Esophagus mucosa (tissue), 1 donor: ENCODE data around the gene METTL26. TPM values are rescaled to one million over a fixed set of nuclear protein-coding genes. Genes with fewer than 3 reads are reported as not detected.

Experiments used
- ATAC-seq: fragments of 200-7000 bp; cut with Tn5 transposase; one replicate; pipeline ENCODE4 v1.9.1; 2020
- total RNA-seq: library from RNA; stranded (reverse); gene quantifications from one replicate; pipeline ENCODE4 v1.2.4, GENCODE V29; 2023
- donor health status: DM: yes; HTN: yes; CAD: no.

METTL26 gene
- total RNA-seq, 1 donor from 2014 or later, result 40.2 TPM

GRCh38 chr16:595094-595528, 41.0 kb downstream of the METTL26 start:
- ATAC-seq, result no peak

- no peak for ATAC-seq
Measured at GRCh38 chr16:593807-594206, 42.3 kb downstream of the METTL26 start.

- ATAC-seq, result peak; percentile 55
Measured at GRCh38 chr16:593406-593805, 42.7 kb downstream of the METTL26 start.

GRCh38 chr16:592518-593306, 43.4 kb downstream of the METTL26 start:
- ATAC-seq, result peak; percentile 28

GRCh38 chr16:591892-592517, 44.1 kb downstream of the METTL26 start:
- ATAC-seq, result no peak

- no peak for ATAC-seq
Measured at GRCh38 chr16:591231-591630, 44.9 kb downstream of the METTL26 start.

GRCh38 chr16:590815-591200, 45.3 kb downstream of the METTL26 start:
- no peak for ATAC-seq

GRCh38 chr16:590188-590814, 45.8 kb downstream of the METTL26 start:
- no peak for ATAC-seq

GRCh38 chr16:589658-590187, 46.4 kb downstream of the METTL26 start, which contains the start of gene RAB40C:
TSS of gene RAB40C (plus strand) at chr16:590066. CDS start at chr16:590292, 226 bp downstream.
- ATAC-seq, result peak; percentile 83

GRCh38 chr16:588889-589657, 47.0 kb downstream of the METTL26 start:
- peak; percentile 71 for ATAC-seq

- peak; percentile 1 for ATAC-seq
Measured at GRCh38 chr16:588639-588888, 47.5 kb downstream of the METTL26 start.

- ATAC-seq, result no peak
Measured at GRCh38 chr16:586645-587590, 49.2 kb downstream of the METTL26 start.

- ATAC-seq, result no peak
Measured at GRCh38 chr16:586047-586644, 50.0 kb downstream of the METTL26 start.

- ATAC-seq, result no peak
Measured at GRCh38 chr16:585351-585750, 50.8 kb downstream of the METTL26 start.

Other genes with a start within 250 kb of the METTL26 start
- 25.3 TPM for gene NME4, start 239.1 kb downstream of the METTL26 start, total RNA-seq
- gene DECR2, start 234.4 kb downstream of the METTL26 start, total RNA-seq, result 8.4 TPM
- 6.3 TPM for gene RAB11FIP3, start 210.7 kb downstream of the METTL26 start, total RNA-seq
- 27.1 TPM for gene CAPN15, start 108.6 kb downstream of the METTL26 start, total RNA-seq
- not detected for gene PRR35, start 75.9 kb downstream of the METTL26 start, total RNA-seq
- gene NHLRC4, start 69.3 kb downstream of the METTL26 start, total RNA-seq, result 0.12 TPM
- gene PIGQ, start 66.3 kb downstream of the METTL26 start, total RNA-seq, result 21.0 TPM
- 15.5 TPM for gene RAB40C, start 46.2 kb downstream of the METTL26 start, total RNA-seq
- gene WFIKKN1, start 5.3 kb downstream of the METTL26 start, total RNA-seq, result 0.08 TPM
- gene MCRIP2, start 5.5 kb upstream of the METTL26 start, total RNA-seq, result 20.3 TPM
- gene WDR90, start 13.1 kb upstream of the METTL26 start, total RNA-seq, result 17.9 TPM
- gene RHOT2, start 31.8 kb upstream of the METTL26 start, total RNA-seq, result 58.7 TPM
- gene RHBDL1, start 39.4 kb upstream of the METTL26 start, total RNA-seq, result 1.0 TPM
- gene STUB1, start 44.1 kb upstream of the METTL26 start, total RNA-seq, result 87.5 TPM
- gene JMJD8, start 48.0 kb upstream of the METTL26 start, total RNA-seq, result 31.7 TPM
- 7.4 TPM for gene WDR24, start 54.1 kb upstream of the METTL26 start, total RNA-seq
- 15.1 TPM for gene FBXL16, start 69.5 kb upstream of the METTL26 start, total RNA-seq
- gene METRN, start 78.8 kb upstream of the METTL26 start, total RNA-seq, result 9.6 TPM
- gene ANTKMT, start 84.8 kb upstream of the METTL26 start, total RNA-seq, result 24.1 TPM
- 0.40 TPM for gene CCDC78, start 90.1 kb upstream of the METTL26 start, total RNA-seq
- gene HAGHL, start 90.8 kb upstream of the METTL26 start, total RNA-seq, result 2.7 TPM
- 18.1 TPM for gene CIAO3, start 104.7 kb upstream of the METTL26 start, total RNA-seq
- 2.8 TPM for gene MSLN, start 124.4 kb upstream of the METTL26 start, total RNA-seq
- gene RPUSD1, start 152.1 kb upstream of the METTL26 start, total RNA-seq, result 14.4 TPM
- 20.2 TPM for gene CHTF18, start 152.3 kb upstream of the METTL26 start, total RNA-seq
- gene GNG13, start 164.4 kb upstream of the METTL26 start, total RNA-seq, result not detected